PC-3 (cell line): ENCODE data around the gene CALN1. TPM values are rescaled to one million over a fixed set of nuclear protein-coding genes. Genes with fewer than 3 reads are reported as not detected.

Source experiments
- ATAC-seq: fragments of 200-7000 bp; cut with Tn5 transposase; 2 replicates; pipeline ENCODE4 v1.9.1; 2020; ENCODE audit warnings: mild to moderate bottlenecking, moderate library complexity
- BruUV-seq: library from RNA; stranded (reverse); fragments of 400-500 nt; replicated peaks from 2 replicates; lab custom pipeline; 2021; lab: Mats Ljungman, UMichigan
- CTCF ChIA-PET: fragments of 300-600 bp; sonication (Branson Sonifier 250); formaldehyde crosslinking; loops from one replicate; lab custom pipeline; 2022; ENCODE audit warnings: antibody characterized with exemption; lab: Charles Lee
- POLR2A ChIA-PET: fragments of 300-600 bp; sonication (Branson Sonifier 250); formaldehyde crosslinking; loops from one replicate; lab custom pipeline; 2022; ENCODE audit warnings: antibody characterized with exemption; ENCODE audit not compliant: unreplicated experiment; lab: Charles Lee
- DNase-seq: peaks from one replicate; pipeline ENCODE4 v3.0.0-alpha.2; 2015
- H2AFZ ChIP-seq: fragments of 300-600 bp; sonication (generic); 2 replicates; pipeline ENCODE4 v1.6.0; 2016; ENCODE audit warnings: antibody characterized with exemption, low read length
- H3F3A ChIP-seq: fragments of 300-600 bp; sonication (generic); one replicate; pipeline ENCODE4 v1.6.0; 2017; ENCODE audit warnings: antibody characterized with exemption, low read length, control low read depth, mild to moderate bottlenecking; ENCODE audit not compliant: unreplicated experiment
- H3K27ac ChIP-seq: fragments of 300-600 bp; sonication (generic); 2 replicates; pipeline ENCODE4 v1.5.1; 2016; ENCODE audit warnings: mild to moderate bottlenecking, low read length
- H3K27me3 ChIP-seq: fragments of 300-600 bp; sonication (generic); 2 replicates; pipeline ENCODE4 v1.6.1; 2016; ENCODE audit warnings: low read length, mixed read lengths
- H3K36me3 ChIP-seq: fragments of 300-600 bp; sonication (generic); 2 replicates; pipeline ENCODE4 v1.6.1; 2016; ENCODE audit warnings: low read depth, mixed run types, low read length, mixed read lengths
- H3K4me1 ChIP-seq: fragments of 300-600 bp; sonication (generic); 2 replicates; pipeline ENCODE4 v1.5.1; 2016; ENCODE audit warnings: low read length; ENCODE audit not compliant: insufficient read depth
- H3K4me2 ChIP-seq: fragments of 300-600 bp; sonication (generic); 2 replicates; pipeline ENCODE4 v1.6.0; 2016; ENCODE audit warnings: low read length
- H3K4me3 ChIP-seq: fragments of 300-600 bp; sonication (generic); 2 replicates; pipeline ENCODE4 v1.5.1; 2016; ENCODE audit warnings: mild to moderate bottlenecking, low read length, mixed read lengths
- H3K79me2 ChIP-seq: fragments of 300-600 bp; sonication (generic); 2 replicates; pipeline ENCODE4 v1.6.1; 2017; ENCODE audit warnings: low read length, mixed read lengths
- H3K9ac ChIP-seq: fragments of 300-600 bp; sonication (generic); 2 replicates; pipeline ENCODE4 v1.6.0; 2016; ENCODE audit warnings: mild to moderate bottlenecking, low read length
- H3K9me2 ChIP-seq: fragments of 300-600 bp; sonication (generic); replicated peaks from 2 replicates; pipeline ENCODE4 v1.6.1; 2016; ENCODE audit warnings: mixed run types, low read length, mixed read lengths
- H3K9me3 ChIP-seq: fragments of 300-600 bp; sonication (generic); 2 replicates; pipeline ENCODE4 v1.6.1; 2016; ENCODE audit warnings: low read length, mixed read lengths
- H4K20me1 ChIP-seq: fragments of 300-600 bp; sonication (generic); 2 replicates; pipeline ENCODE4 v1.6.1; 2016; ENCODE audit warnings: low read length, mixed read lengths
- EZH2 ChIP-seq: fragments of 300-600 bp; sonication (generic); IDR thresholded peaks from one replicate; pipeline ENCODE4 v1.6.1; 2017; ENCODE audit warnings: antibody characterized with exemption, mild to moderate bottlenecking, low read length; ENCODE audit not compliant: unreplicated experiment
- EZH2phosphoT487 ChIP-seq: fragments of 300-600 bp; sonication (generic); IDR thresholded peaks from 2 replicates; pipeline ENCODE4 v1.6.1; 2018; ENCODE audit warnings: mild to moderate bottlenecking, antibody characterized with exemption, low read length, borderline replicate concordance
- intact Hi-C: fragments of 100-400 bp; cut with micrococcal nuclease; formaldehyde crosslinking; loops from 2 replicates; pipeline ENCODE4 v1.9.0; 2023
- total RNA-seq: library from RNA; depleted of rRNA; stranded (reverse); fragments of >200 nt; gene quantifications from 2 replicates; pipeline ENCODE4 v1.2.3, GENCODE V29; 2014
- TF ChIP-seq, protein P1 (sequence below): fragments of 300-600 bp; sonication (generic); conservative IDR thresholded peaks from 2 replicates; pipeline ENCODE4 v1.5.1; 2017; ENCODE audit warnings: antibody characterized with exemption, low read depth, mild to moderate bottlenecking, low read length

The CALN1 gene
- total RNA-seq, 1 experiment from 2014 or later: not detected

DNA sequence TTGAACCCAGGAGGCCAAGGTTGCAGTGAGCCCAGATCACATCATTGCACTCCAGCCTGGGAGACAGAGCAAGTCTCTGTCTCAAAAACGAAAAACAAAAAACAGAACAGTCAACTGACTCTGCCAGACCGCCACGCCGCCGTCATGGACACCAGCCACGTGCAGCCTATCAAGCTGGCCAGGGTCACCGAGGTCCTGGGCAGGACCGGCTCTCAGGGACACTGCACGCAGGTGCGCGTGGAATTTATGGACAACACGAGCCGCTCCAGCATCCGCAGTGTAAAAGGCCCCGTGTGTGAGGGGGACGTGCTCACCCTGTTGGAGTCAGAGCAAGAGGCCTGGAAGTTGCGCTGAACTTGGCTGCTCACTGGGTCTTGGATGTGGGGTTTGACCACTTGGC, 470.0 kb downstream of the CALN1 start:
- no peaks in the 10 kb centered on the region for H3K9me3 ChIP-seq
- ATAC-seq: no peak
- no peak overlapping the region for H3K4me2 ChIP-seq
- H3K27me3 ChIP-seq: no peaks in the 10 kb centered on the region
- no peaks in the 10 kb centered on the region for H3K9me2 ChIP-seq
- H3K4me3 ChIP-seq: no peak overlapping the region
- intact Hi-C loops: no loop called here
- H3K79me2 ChIP-seq: no peaks in the 10 kb centered on the region
- H3K27ac ChIP-seq: no peak overlapping the region
- CTCF ChIA-PET: no interaction called here
- POLR2A ChIA-PET: no interaction called here
- TF ChIP-seq EZH2: no peak
- TF ChIP-seq, protein P1, sequence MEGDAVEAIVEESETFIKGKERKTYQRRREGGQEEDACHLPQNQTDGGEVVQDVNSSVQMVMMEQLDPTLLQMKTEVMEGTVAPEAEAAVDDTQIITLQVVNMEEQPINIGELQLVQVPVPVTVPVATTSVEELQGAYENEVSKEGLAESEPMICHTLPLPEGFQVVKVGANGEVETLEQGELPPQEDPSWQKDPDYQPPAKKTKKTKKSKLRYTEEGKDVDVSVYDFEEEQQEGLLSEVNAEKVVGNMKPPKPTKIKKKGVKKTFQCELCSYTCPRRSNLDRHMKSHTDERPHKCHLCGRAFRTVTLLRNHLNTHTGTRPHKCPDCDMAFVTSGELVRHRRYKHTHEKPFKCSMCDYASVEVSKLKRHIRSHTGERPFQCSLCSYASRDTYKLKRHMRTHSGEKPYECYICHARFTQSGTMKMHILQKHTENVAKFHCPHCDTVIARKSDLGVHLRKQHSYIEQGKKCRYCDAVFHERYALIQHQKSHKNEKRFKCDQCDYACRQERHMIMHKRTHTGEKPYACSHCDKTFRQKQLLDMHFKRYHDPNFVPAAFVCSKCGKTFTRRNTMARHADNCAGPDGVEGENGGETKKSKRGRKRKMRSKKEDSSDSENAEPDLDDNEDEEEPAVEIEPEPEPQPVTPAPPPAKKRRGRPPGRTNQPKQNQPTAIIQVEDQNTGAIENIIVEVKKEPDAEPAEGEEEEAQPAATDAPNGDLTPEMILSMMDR: no peak
- no peak for TF ChIP-seq EZH2phosphoT487
- no peaks in the 10 kb centered on the region for H3F3A ChIP-seq
- no peak overlapping the region for H2AFZ ChIP-seq
- BruUV-seq: no TSS peak
- no peaks in the 10 kb centered on the region for H3K36me3 ChIP-seq
- no peaks in the 10 kb centered on the region for H4K20me1 ChIP-seq
- H3K4me1 ChIP-seq: no peaks in the 10 kb centered on the region
- H3K9ac ChIP-seq: no peak overlapping the region
- DNase-seq: no peak

DNA sequence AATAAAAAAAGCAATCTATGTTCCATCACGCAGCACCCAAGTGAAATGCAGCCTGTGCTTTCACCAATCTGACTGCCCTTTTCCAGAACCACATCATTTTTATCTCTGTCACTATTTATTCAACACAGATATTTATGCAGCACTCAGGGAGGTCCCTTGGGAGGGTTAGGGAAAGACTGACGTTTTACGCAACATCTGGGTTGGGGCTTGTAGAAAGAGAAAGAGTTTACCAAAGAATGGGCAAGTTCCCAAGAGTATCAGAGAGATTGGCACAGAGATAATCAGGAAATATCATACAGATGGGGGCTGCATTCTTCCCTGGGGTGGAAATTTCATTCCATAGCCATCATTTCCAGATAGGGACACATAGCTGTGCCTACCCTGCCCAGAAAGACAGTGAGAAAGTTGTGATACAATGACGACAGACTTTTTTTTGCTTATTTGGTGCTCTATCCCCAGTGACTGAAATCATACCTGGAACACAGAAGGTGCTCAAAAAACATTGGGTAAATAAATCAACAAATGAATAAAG, 474.2 kb downstream of the CALN1 start:
- TF ChIP-seq EZH2phosphoT487 (no peak), EZH2 (no peak)
- TF ChIP-seq, protein P1: no peak
- no peak overlapping the region for H3K9ac ChIP-seq
- ATAC-seq: no peak
- no peak overlapping the region for H3K27ac ChIP-seq
- no peaks in the 10 kb centered on the region for H3K9me3 ChIP-seq
- H3K4me1 ChIP-seq: no peaks in the 10 kb centered on the region
- no peaks in the 10 kb centered on the region for H3F3A ChIP-seq
- H3K4me3 ChIP-seq: no peak overlapping the region
- ChIA-PET CTCF (no interaction called here), POLR2A (no interaction called here)
- H3K36me3 ChIP-seq: no peaks in the 10 kb centered on the region
- H4K20me1 ChIP-seq: no peaks in the 10 kb centered on the region
- intact Hi-C loops: no loop called here
- no peak overlapping the region for H3K4me2 ChIP-seq
- no peaks in the 10 kb centered on the region for H3K27me3 ChIP-seq
- no peaks in the 10 kb centered on the region for H3K9me2 ChIP-seq
- H3K79me2 ChIP-seq: no peaks in the 10 kb centered on the region
- no TSS peak for BruUV-seq
- DNase-seq: no peak
- H2AFZ ChIP-seq: no peak overlapping the region

DNA sequence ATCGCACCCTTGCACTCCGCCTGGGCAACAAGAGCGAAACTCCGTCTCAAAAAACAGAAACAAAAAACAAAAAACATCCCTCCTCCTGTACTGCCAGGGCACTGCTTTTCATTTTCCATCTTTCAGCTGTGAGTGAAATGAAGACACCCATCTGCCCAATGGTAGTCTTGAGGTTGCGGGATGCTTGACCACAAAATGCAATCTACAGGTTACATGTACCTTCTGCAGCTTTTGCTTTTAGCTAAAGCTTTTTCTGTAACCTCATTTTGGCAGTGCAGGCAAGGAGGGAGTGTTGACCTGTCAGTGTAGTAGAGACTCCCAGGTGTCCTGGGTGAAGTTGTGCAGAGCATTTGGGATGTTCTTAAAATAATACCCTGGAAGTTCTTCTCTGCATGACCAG, 476.5 kb downstream of the CALN1 start:
- no peaks in the 10 kb centered on the region for H4K20me1 ChIP-seq
- ATAC-seq (no peak), DNase-seq (no peak)
- no TSS peak for BruUV-seq
- H3K9me2 ChIP-seq: no peaks in the 10 kb centered on the region
- H3K4me3 ChIP-seq: no peak overlapping the region
- H2AFZ ChIP-seq: no peak overlapping the region
- H3K4me2 ChIP-seq: no peak overlapping the region
- no peak overlapping the region for H3K27ac ChIP-seq
- H3K9me3 ChIP-seq: no peaks in the 10 kb centered on the region
- H3K4me1 ChIP-seq: no peaks in the 10 kb centered on the region
- no peaks in the 10 kb centered on the region for H3F3A ChIP-seq
- TF ChIP-seq, protein P1: no peak
- TF ChIP-seq EZH2phosphoT487 (no peak), EZH2 (no peak)
- H3K9ac ChIP-seq: no peak overlapping the region
- no peaks in the 10 kb centered on the region for H3K36me3 ChIP-seq
- ChIA-PET CTCF (no interaction called here), POLR2A (no interaction called here)
- H3K27me3 ChIP-seq: no peaks in the 10 kb centered on the region
- intact Hi-C loops: no loop called here
- H3K79me2 ChIP-seq: no peaks in the 10 kb centered on the region
